ENCODE measurements around the gene SIMC1. TPM values are rescaled to one million over a fixed set of nuclear protein-coding genes. Genes with fewer than 3 reads are reported as not detected.

Gene SIMC1
- total RNA-seq, 2 experiments from 2014 or later, result 33.6 to 57.5 TPM

DNA sequence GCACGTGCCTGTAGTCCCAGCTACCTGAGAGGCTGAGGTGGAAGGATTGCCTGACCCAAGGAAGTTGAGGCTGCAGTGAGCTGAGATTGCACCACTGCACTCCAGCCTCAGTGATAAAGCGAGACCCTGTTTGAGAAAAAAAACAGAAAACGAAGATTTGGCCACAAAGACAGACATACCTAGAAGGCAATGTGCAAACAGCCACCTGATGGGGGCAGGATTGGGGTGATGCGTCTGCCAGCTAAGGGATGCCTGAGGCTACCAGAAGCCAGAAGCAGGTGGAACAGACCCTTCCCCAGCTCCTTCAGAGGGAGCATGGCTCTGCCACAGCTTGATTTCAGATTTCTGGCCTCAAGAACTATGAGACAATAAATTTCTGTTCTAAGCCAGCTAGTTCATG is 153.3 kb downstream of the SIMC1 start:
- peaks cover 38% of the 10 kb centered on the region for H3K79me2 ChIP-seq (ENCODE audit: insufficient read depth, low read depth, low read length)
- no TSS peak for BruUV-seq (replicated peaks)
- ChIA-PET POLR2A (interaction anchor here (0.6 to 0.9 kb wide), 2 partner anchors 31 to 325 kb away, joined by 3 read pairs; no protein-coding TSS in a partner anchor), CTCF (ENCODE audit: unreplicated experiment) (interaction anchor here (0.6 kb wide), 1 partner anchor 557 kb away, joined by 3 read pairs; no protein-coding TSS in a partner anchor)
- H3K9me2 ChIP-seq (ENCODE audit: insufficient read depth, low read length), result no peaks in the 10 kb centered on the region
- H4K20me1 ChIP-seq (ENCODE audit: insufficient read depth, low read length), result peaks cover 10% of the 10 kb centered on the region
- no peak overlapping the region for H3K4me3 ChIP-seq (ENCODE audit: low read depth, low read length, poor library complexity, severe bottlenecking)
- no peaks in the 10 kb centered on the region for H3K9me3 ChIP-seq (ENCODE audit: low read length)
- H3K36me3 ChIP-seq (ENCODE audit: insufficient read depth, low read length), result peaks cover 54% of the 10 kb centered on the region
- TF ChIP-seq, protein P1, sequence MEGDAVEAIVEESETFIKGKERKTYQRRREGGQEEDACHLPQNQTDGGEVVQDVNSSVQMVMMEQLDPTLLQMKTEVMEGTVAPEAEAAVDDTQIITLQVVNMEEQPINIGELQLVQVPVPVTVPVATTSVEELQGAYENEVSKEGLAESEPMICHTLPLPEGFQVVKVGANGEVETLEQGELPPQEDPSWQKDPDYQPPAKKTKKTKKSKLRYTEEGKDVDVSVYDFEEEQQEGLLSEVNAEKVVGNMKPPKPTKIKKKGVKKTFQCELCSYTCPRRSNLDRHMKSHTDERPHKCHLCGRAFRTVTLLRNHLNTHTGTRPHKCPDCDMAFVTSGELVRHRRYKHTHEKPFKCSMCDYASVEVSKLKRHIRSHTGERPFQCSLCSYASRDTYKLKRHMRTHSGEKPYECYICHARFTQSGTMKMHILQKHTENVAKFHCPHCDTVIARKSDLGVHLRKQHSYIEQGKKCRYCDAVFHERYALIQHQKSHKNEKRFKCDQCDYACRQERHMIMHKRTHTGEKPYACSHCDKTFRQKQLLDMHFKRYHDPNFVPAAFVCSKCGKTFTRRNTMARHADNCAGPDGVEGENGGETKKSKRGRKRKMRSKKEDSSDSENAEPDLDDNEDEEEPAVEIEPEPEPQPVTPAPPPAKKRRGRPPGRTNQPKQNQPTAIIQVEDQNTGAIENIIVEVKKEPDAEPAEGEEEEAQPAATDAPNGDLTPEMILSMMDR (conservative IDR thresholded peaks at IDR 0.05; ENCODE audit: low read length), result peak; percentile 62
- no peak for TF ChIP-seq EZH2phosphoT487 (IDR thresholded peaks at IDR 0.05; ENCODE audit: borderline replicate concordance, low read depth, low read length)
- H3K27ac ChIP-seq (ENCODE audit: low read depth, low read length, poor library complexity, severe bottlenecking), result no peak overlapping the region
- DNase-seq (ENCODE audit: low spot score), result no peak
- H3K4me2 ChIP-seq (ENCODE audit: low read length), result no peak overlapping the region
- intact Hi-C loops (cut with micrococcal nuclease; ENCODE audit: unreplicated experiment), result no loop called here
- H3K4me1 ChIP-seq (ENCODE audit: insufficient read depth, low read length, poor library complexity, severe bottlenecking), result peaks cover 15% of the 10 kb centered on the region
- H2AFZ ChIP-seq (ENCODE audit: low read length), result no peak overlapping the region

DNA sequence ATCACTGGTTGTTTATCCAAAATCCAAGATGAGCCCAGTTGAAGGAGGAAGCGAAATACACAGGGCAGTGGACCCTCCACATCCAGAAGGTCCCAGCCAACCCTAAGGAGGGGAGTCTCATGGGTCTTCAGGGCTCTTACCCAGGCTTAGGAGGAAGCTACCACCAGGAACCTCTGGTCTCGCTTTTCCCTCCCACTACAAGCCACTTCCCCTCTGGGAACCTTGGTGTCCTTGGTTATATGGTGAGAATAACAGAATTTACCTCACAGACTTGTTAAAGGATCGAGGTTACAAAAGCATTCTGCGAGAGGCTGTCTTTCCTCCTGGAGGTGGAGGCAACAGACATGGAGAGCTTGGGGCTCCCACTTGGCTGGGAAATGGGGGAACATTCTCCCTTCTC is 153.8 kb downstream of the SIMC1 start:
- Histone ChIP-seq H3K9me2 (ENCODE audit: insufficient read depth, low read length) (no peaks in the 10 kb centered on the region), H4K20me1 (ENCODE audit: insufficient read depth, low read length) (peaks cover 5% of the 10 kb centered on the region; the same call in 1 of the 2 replicates), H3K4me3 (ENCODE audit: low read depth, low read length, poor library complexity, severe bottlenecking) (no peak overlapping the region), H3K4me1 (ENCODE audit: insufficient read depth, low read length, poor library complexity, severe bottlenecking) (peaks cover 10% of the 10 kb centered on the region), H3K27ac (ENCODE audit: low read depth, low read length, poor library complexity, severe bottlenecking) (no peak overlapping the region), H3K79me2 (ENCODE audit: insufficient read depth, low read depth, low read length) (peaks cover 33% of the 10 kb centered on the region), H2AFZ (ENCODE audit: low read length) (no peak overlapping the region), H3K9me3 (ENCODE audit: low read length) (no peaks in the 10 kb centered on the region), H3K4me2 (ENCODE audit: low read length) (no peak overlapping the region), H3K36me3 (ENCODE audit: insufficient read depth, low read length) (peaks cover 49% of the 10 kb centered on the region)
- no peak for DNase-seq (ENCODE audit: low spot score)
- POLR2A ChIA-PET, result interaction anchor here (0.9 to 1.3 kb wide), 2 partner anchors 37 to 324 kb away, joined by 3 read pairs; no protein-coding TSS in a partner anchor
- no peak for TF ChIP-seq EZH2phosphoT487 (IDR thresholded peaks at IDR 0.05; ENCODE audit: borderline replicate concordance, low read depth, low read length)
- TF ChIP-seq, protein P1 (conservative IDR thresholded peaks at IDR 0.05; ENCODE audit: low read length), result no peak
- CTCF ChIA-PET (ENCODE audit: unreplicated experiment), result no interaction called here
- intact Hi-C loops (cut with micrococcal nuclease; ENCODE audit: unreplicated experiment), result no loop called here
- no TSS peak for BruUV-seq (replicated peaks)

DNA sequence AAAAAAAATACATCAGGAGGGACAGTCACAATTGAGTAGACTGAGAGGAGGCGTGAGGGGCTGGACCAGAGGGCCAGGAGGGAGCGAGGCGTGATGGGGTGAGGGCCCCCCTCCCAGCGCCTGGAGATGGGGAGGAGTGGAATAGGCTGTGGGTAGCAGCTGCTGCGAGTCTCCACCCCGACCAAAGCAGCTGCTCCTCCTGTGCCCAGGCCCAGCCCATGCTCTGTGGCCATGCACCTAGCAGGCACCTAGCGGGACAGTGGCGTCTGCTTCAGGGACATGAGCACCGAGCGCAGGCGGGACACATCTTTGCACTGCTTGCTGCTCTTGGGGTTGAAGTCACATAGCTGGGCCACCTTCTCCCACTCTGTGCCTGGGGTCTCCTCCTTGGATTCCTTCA is 154.3 kb downstream of the SIMC1 start:
- no peak for TF ChIP-seq EZH2phosphoT487 (IDR thresholded peaks at IDR 0.05; ENCODE audit: borderline replicate concordance, low read depth, low read length)
- TF ChIP-seq, protein P1 (conservative IDR thresholded peaks at IDR 0.05; ENCODE audit: low read length), result no peak
- peaks cover 43% of the 10 kb centered on the region for H3K36me3 ChIP-seq (ENCODE audit: insufficient read depth, low read length)
- H3K4me3 ChIP-seq (ENCODE audit: low read depth, low read length, poor library complexity, severe bottlenecking), result no peak overlapping the region
- no peak overlapping the region for H2AFZ ChIP-seq (ENCODE audit: low read length)
- POLR2A ChIA-PET, result interaction anchor here (1.3 kb wide), 1 partner anchor 38 kb away, joined by 3 read pairs; no protein-coding TSS in a partner anchor
- CTCF ChIA-PET (ENCODE audit: unreplicated experiment), result no interaction called here
- intact Hi-C loops (cut with micrococcal nuclease; ENCODE audit: unreplicated experiment), result no loop called here
- H3K79me2 ChIP-seq (ENCODE audit: insufficient read depth, low read depth, low read length), result peaks cover 28% of the 10 kb centered on the region
- H3K27ac ChIP-seq (ENCODE audit: low read depth, low read length, poor library complexity, severe bottlenecking), result no peak overlapping the region
- no peaks in the 10 kb centered on the region for H3K9me2 ChIP-seq (ENCODE audit: insufficient read depth, low read length)
- H3K4me2 ChIP-seq (ENCODE audit: low read length), result no peak overlapping the region
- H3K9me3 ChIP-seq (ENCODE audit: low read length), result no peaks in the 10 kb centered on the region
- H3K4me1 ChIP-seq (ENCODE audit: insufficient read depth, low read length, poor library complexity, severe bottlenecking), result peaks cover 5% of the 10 kb centered on the region
- no TSS peak for BruUV-seq (replicated peaks)
- DNase-seq (ENCODE audit: low spot score), result no peak
- H4K20me1 ChIP-seq (ENCODE audit: insufficient read depth, low read length), result no peaks in the 10 kb centered on the region
